ENCODE data around the gene DNAJC5G.

Gene DNAJC5G

DNA sequence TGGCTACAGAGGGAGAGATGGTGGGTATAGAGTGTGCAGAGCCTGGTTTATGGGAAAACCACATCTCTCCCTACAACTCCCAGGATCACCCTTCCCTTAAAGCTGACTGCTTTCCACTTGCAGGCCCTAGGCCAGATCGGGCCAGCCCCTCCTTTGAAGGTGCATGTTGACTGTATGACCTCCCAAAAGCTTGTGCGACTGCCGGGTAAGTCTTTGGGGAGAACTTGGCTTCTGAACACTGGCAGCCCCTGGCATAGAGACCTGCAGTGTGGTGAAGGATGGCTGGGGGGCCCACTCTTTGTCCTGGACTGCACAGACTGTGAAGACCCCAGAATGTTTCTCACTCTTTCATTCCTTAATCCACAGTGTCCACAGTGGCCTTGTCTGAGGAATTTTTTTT lies 38.6 kb upstream of the DNAJC5G start:
- TF ChIP-seq, protein P1, sequence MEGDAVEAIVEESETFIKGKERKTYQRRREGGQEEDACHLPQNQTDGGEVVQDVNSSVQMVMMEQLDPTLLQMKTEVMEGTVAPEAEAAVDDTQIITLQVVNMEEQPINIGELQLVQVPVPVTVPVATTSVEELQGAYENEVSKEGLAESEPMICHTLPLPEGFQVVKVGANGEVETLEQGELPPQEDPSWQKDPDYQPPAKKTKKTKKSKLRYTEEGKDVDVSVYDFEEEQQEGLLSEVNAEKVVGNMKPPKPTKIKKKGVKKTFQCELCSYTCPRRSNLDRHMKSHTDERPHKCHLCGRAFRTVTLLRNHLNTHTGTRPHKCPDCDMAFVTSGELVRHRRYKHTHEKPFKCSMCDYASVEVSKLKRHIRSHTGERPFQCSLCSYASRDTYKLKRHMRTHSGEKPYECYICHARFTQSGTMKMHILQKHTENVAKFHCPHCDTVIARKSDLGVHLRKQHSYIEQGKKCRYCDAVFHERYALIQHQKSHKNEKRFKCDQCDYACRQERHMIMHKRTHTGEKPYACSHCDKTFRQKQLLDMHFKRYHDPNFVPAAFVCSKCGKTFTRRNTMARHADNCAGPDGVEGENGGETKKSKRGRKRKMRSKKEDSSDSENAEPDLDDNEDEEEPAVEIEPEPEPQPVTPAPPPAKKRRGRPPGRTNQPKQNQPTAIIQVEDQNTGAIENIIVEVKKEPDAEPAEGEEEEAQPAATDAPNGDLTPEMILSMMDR (conservative IDR thresholded peaks at IDR 0.05; ENCODE audit: low read depth, low read length): no peak
- H3K4me3 ChIP-seq (ENCODE audit: low read depth, low read length): no peak overlapping the region
- DNase-seq (ENCODE audit: low read depth): no peak

- TF ChIP-seq, protein P1 (conservative IDR thresholded peaks at IDR 0.05; ENCODE audit: low read depth, low read length): no peak
- no peak for DNase-seq (ENCODE audit: low read depth)
These were observed 37.8 kb upstream of the DNAJC5G start for GRCh38 chr2:27237341-27237945.

DNA sequence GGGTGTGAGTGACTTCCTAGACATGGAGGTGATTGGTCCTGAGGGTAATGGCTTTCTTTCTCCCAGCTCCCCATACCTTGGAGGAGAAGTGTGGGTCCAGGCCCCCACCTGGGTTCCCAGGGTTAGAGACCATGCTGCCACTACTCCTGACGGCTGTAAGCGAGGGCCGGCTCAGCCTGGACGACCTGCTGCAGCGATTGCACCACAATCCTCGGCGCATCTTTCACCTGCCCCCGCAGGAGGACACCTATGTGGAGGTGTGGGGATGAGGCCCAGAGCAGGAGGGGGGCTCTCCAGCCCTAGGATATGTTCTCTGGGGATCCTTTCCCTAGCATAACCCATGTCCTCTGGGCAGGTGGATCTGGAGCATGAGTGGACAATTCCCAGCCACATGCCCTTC lies 36.3 kb upstream of the DNAJC5G start:
- H3K4me3 ChIP-seq (ENCODE audit: low read depth, low read length): no peak overlapping the region
- no peak for DNase-seq (ENCODE audit: low read depth)
- TF ChIP-seq, protein P1 (conservative IDR thresholded peaks at IDR 0.05; ENCODE audit: low read depth, low read length): no peak

More at GRCh38 chr2:27237341-27237945, 37.8 kb upstream of the DNAJC5G start:
- no peak overlapping the region for H3K4me3 ChIP-seq (ENCODE audit: low read depth, low read length)

GRCh38 chr2:27240406-27240805 lies 34.8 kb upstream of the DNAJC5G start:
- H3K4me3 ChIP-seq (ENCODE audit: low read depth, low read length): no peak overlapping the region
- TF ChIP-seq, protein P1 (conservative IDR thresholded peaks at IDR 0.05; ENCODE audit: low read depth, low read length): no peak
- no peak for DNase-seq (ENCODE audit: low read depth)

DNA sequence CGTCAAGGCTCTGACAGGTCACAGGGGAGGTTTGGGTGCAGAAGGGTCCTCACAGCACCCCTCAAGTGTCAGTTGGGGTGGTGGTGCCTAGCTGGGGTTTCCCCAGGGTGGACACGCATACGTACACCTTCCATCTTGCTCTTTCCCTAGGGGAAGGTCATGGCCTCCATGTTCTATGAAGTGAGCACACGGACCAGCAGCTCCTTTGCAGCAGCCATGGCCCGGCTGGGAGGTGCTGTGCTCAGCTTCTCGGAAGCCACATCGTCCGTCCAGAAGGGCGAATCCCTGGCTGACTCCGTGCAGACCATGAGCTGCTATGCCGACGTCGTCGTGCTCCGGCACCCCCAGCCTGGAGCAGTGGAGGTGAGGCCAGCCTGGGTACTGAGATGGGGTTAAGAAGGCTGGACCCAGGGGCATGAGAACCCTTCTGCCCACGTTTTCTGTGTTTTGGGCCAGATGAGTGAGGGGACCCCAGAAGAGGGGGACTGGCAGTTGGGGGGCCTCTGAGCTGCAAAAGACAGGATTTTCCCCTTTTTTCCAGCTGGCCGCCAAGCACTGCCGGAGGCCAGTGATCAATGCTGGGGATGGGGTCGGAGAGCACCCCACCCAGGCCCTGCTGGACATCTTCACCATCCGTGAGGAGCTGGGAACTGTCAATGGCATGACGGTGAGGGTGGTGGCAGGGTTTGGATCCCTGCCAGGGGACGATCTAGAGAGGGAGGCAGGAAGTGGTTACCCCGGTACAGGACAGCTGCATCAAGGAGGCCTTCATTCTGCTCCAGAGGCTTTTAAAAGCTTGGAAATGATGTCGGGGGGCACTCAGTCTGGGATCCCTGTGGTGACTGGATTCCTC lies 33.2 kb upstream of the DNAJC5G start:
- TF ChIP-seq, protein P1 (conservative IDR thresholded peaks at IDR 0.05; ENCODE audit: low read depth, low read length): no peak
- no peak for DNase-seq (ENCODE audit: low read depth)
- H3K4me3 ChIP-seq (ENCODE audit: low read depth, low read length): no peak overlapping the region

DNA sequence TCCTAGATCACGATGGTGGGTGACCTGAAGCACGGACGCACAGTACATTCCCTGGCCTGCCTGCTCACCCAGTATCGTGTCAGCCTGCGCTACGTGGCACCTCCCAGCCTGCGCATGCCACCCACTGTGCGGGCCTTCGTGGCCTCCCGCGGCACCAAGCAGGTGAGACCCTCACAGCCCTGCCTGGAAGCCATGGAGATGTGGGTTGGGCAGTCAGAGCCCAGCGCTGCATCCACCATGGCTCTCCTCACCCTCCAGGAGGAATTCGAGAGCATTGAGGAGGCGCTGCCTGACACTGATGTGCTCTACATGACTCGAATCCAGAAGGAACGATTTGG lies 32.6 kb upstream of the DNAJC5G start:
- no peak overlapping the region for H3K4me3 ChIP-seq (ENCODE audit: low read depth, low read length)
- DNase-seq (ENCODE audit: low read depth): no peak
- TF ChIP-seq, protein P1 (conservative IDR thresholded peaks at IDR 0.05; ENCODE audit: low read depth, low read length): no peak
